ENCODE measurements around the gene SYCE3.
A peak's percentile ranks its signal among the peaks of the same experiment; 100 is the strongest.
"Not testable (repeated sequence)": the region's sequence is repeated elsewhere in the genome, so short reads cannot be mapped to it uniquely, and the experiment has no call there.

SYCE3 gene

DNA sequence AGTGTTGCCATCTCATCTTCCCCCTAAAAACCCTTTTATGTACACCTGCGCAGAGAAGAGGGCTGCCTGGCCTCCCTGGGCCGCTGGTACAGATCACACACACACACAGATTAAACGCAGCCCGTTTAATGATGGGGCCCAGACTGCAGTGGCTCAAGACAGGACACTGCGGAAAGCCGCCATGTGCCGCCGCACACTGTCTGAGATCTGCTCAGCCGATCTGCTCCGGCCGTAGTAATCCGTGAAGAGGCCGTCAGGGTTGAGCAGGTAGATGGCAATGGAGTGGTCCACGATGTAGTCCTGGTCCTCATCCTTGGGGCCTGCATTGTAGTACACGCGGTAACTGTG lies 39.3 kb downstream of the SYCE3 start:
- H3K27ac ChIP-seq, result peak overlapping the region; percentile 99
- TF ChIP-seq ZFX (IDR thresholded peaks at IDR 0.05; ENCODE audit: borderline replicate concordance), result no peak
- TF ChIP-seq, protein P1, sequence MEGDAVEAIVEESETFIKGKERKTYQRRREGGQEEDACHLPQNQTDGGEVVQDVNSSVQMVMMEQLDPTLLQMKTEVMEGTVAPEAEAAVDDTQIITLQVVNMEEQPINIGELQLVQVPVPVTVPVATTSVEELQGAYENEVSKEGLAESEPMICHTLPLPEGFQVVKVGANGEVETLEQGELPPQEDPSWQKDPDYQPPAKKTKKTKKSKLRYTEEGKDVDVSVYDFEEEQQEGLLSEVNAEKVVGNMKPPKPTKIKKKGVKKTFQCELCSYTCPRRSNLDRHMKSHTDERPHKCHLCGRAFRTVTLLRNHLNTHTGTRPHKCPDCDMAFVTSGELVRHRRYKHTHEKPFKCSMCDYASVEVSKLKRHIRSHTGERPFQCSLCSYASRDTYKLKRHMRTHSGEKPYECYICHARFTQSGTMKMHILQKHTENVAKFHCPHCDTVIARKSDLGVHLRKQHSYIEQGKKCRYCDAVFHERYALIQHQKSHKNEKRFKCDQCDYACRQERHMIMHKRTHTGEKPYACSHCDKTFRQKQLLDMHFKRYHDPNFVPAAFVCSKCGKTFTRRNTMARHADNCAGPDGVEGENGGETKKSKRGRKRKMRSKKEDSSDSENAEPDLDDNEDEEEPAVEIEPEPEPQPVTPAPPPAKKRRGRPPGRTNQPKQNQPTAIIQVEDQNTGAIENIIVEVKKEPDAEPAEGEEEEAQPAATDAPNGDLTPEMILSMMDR (IDR thresholded peaks at IDR 0.05), result no peak

DNA sequence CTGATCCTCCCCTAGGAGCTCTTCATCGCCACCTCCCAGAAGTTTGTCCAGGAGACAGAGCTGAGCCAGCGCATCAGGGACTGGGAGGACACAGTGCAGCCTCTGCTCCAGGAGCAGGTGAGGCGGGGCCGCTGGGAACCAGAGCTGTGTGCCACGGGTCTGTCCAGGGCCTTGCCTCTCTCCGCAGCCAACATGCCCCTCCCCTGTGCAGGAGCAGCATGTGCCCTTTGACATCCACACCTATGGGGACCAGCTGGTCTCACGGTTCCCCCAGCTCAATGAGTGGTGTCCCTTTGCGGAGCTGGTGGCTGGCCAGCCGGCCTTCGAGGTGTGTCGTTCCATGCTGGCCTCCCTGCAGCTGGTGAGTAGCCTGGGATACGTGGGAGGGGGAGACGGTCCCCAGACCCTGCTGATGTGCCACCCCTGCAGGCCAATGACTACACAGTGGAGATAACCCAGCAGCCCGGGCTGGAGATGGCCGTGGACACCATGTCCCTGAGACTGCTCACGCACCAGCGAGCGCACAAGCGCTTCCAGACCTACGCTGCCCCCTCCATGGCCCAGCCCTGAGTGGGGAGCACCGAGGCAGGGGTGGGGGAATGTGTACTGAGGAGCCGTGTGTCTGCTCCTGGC lies 39.8 kb downstream of the SYCE3 start:
- TF ChIP-seq, protein P1 (IDR thresholded peaks at IDR 0.05), result no peak
- no peak for TF ChIP-seq ZFX (IDR thresholded peaks at IDR 0.05; ENCODE audit: borderline replicate concordance)
- H3K27ac ChIP-seq, result peak overlapping the region; percentile 99

DNA sequence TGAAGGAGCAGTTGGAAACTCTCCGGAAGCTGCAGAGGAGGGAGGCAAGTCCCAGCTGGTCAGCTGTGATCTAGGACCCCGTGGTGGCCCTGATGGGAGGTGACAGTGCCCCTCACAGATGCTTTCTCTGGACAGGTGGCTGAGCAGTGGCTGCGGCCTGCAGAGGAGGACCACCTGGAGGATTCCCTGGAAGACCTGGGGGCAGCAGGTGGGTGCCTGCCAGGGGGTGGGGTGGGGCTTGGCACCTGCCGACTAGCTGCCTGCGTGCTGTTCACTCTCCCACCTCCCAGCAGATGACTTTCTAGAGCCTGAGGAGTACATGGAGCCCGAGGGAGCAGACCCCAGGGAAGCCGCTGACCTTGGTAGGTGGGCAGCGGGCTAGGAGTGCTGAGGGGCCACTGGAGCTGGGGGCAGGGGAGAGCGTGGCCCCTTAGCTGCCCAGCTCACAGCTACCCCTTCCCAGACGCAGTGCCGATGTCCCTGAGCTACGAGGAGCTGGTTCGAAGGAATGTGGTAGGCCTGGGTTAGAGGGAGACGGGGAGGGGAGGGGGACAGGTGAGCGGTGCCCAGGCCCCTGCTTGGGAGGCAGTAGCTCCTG lies 40.4 kb downstream of the SYCE3 start:
- no peak overlapping the region for H3K27ac ChIP-seq
- TF ChIP-seq, protein P1 (IDR thresholded peaks at IDR 0.05), result no peak
- TF ChIP-seq ZFX (IDR thresholded peaks at IDR 0.05; ENCODE audit: borderline replicate concordance), result no peak

DNA sequence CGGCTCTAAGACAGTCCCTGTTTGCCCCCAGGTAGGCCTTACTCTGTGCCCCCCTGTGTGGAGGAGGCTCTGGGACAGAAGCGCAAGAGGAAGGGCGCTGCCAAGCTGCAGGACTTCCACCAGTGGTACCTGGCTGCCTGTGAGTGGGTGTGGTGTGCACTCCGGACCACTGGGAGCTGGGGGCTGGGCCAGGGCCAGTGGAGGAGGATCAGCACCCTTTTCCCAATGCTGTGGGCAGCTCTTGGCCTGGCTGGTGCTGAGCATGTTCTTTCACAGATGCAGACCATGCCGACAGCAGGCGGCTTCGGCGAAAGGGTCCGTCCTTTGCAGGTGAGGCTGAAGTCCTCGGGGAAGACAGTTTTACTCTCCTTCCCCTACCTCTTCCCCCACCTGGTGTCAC lies 41.0 kb downstream of the SYCE3 start:
- TF ChIP-seq ZFX (IDR thresholded peaks at IDR 0.05; ENCODE audit: borderline replicate concordance), result no peak
- TF ChIP-seq, protein P1 (IDR thresholded peaks at IDR 0.05), result no peak
- H3K27ac ChIP-seq, result no peak overlapping the region

DNA sequence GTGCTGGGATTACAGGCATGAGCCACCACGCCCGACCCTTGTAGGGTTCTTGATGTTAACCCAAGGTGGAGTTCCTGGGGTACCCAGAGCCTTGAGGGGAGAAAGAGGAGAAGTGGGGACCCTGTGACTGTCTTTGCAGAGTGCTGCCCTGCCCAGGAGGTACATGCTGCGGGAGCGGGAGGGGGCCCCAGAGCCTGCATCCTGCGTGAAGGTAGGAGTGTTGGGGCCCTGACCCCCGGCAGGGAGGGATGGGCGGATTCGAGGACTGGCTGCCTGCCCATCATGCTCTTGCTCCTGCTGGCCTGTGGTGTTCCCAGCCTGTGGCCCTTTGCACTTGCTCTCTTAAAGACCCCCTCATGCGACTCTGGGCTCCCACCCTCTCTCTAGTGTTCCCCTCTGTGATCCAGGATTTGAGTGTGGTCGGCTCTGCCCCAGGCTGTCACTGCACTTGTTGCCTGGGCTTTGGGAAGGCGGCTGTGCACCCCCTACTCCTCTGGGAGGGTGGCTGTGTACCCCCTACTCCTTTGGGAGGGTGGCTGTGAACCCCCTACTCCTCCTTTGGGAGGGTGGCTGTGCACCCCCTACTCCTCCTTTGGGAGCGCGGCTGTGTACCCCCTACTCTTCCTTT lies 41.8 kb downstream of the SYCE3 start:
- TF ChIP-seq, protein P1 (IDR thresholded peaks at IDR 0.05), result no peak
- TF ChIP-seq ZFX (IDR thresholded peaks at IDR 0.05; ENCODE audit: borderline replicate concordance), result no peak
- no peak overlapping the region for H3K27ac ChIP-seq

DNA sequence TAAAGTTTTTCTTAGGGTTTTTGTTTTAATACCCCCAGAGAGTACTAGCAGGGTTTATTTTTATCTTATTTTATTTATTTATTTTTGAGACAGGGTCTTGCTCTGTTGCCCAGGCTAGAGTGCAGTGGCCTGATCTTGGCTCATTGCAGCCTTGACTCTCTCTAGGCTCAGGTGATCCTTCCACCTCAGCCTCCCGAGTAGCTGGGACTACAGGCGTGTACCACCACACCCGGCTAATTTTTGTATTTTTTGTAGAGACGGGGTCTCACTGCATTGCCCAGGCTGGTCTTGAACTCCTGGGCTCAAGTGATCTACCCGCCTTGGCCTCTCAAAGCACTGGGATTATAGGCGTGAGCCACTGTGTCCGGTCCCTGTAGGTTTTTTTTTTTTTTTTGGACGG lies 42.5 kb downstream of the SYCE3 start:
- not testable (repeated sequence) for H3K27ac ChIP-seq

DNA sequence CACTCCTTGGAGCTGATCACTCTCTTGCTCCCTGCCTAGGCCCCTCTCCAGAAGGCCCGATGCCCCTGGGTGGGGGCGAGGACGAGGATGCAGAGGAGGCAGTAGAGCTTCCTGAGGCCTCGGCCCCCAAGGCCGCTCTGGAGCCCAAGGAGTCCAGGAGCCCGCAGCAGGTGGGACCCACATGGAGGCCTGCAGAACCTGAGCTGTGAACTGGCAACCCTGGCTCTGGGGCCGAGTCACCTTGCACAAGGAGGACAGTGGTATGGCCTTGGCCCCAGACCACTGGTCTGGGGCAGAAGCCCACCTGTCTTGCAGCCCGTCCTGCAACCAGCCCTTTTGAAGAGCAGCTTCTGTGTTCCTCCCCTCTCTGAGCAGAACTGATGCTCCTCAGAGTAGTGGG lies 43.6 kb downstream of the SYCE3 start:
- TF ChIP-seq, protein P1 (IDR thresholded peaks at IDR 0.05), result no peak
- no peak for TF ChIP-seq ZFX (IDR thresholded peaks at IDR 0.05; ENCODE audit: borderline replicate concordance)
- no peak overlapping the region for H3K27ac ChIP-seq
